ENCODE results near the gene SCFD2.

GRCh38 chr4:52883183-52883621 lies 482.7 kb downstream of the SCFD2 start:
- TF ChIP-seq EZH2 (IDR thresholded peaks at IDR 0.05; ENCODE audit: borderline replicate concordance, low read depth, low read length, poor library complexity, severe bottlenecking) (no peak), CTCF (conservative IDR thresholded peaks at IDR 0.05; ENCODE audit: low read depth, low read length) (no peak)

Data from A673 (cell line).